Adrenal gland (tissue), 5 donors: Measurements from ENCODE around the gene BORCS8.

Experiments used
- POLR2A ChIP-seq, 2 donors: fragments of 450-650 bp; IDR thresholded peaks; one replicate each; pipeline ENCODE4 v1.6.1; 2017; ENCODE audit warnings: antibody characterized with exemption in 2 of 2, mild to moderate bottlenecking in 2 of 2, moderate library complexity in 1 of 2
- TF ChIP-seq, protein P1 (sequence below), 6 experiments: fragments of 450-650 bp in 4 of 6; fragments of 200-600 bp in 2 of 6; sonication (generic) in 1 of 6; IDR thresholded peaks; 1 replicate in 5 of 6; 2 replicates in 1 of 6; pipeline versions ENCODE4 v1.5.1 to v1.8.0; 2016 to 2021; ENCODE audit warnings: antibody characterized with exemption in 6 of 6, mild to moderate bottlenecking in 2 of 6, moderate library complexity in 1 of 6
- donor health status: DM: no; HTN: no; CAD: no.

DNA sequence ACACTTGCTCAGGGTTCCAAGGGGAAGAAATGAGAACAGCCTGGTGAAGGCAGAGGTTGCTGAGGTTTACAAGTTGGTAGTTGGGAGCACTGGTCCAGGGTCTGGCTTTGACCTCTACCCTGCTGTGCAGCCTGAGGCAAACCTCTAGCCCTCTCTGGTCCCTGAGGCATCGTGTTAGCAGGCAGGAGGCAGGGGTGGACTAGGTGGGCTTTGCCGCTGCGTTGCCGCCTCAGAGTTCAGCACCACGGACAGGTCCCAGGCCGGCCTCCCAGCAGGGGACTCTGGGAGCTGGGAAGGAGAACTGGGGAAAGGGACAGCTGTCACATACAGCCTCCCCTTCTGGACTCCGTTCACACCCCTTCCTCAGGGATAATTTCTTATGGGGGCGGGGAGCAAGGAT is 22.9 kb upstream of the BORCS8 start:
- TF ChIP-seq, protein P1, sequence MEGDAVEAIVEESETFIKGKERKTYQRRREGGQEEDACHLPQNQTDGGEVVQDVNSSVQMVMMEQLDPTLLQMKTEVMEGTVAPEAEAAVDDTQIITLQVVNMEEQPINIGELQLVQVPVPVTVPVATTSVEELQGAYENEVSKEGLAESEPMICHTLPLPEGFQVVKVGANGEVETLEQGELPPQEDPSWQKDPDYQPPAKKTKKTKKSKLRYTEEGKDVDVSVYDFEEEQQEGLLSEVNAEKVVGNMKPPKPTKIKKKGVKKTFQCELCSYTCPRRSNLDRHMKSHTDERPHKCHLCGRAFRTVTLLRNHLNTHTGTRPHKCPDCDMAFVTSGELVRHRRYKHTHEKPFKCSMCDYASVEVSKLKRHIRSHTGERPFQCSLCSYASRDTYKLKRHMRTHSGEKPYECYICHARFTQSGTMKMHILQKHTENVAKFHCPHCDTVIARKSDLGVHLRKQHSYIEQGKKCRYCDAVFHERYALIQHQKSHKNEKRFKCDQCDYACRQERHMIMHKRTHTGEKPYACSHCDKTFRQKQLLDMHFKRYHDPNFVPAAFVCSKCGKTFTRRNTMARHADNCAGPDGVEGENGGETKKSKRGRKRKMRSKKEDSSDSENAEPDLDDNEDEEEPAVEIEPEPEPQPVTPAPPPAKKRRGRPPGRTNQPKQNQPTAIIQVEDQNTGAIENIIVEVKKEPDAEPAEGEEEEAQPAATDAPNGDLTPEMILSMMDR (IDR thresholded peaks at IDR 0.05), result no peak
- no peak for TF ChIP-seq POLR2A (IDR thresholded peaks at IDR 0.05)
